CD4-positive, alpha-beta T cell treated with Interleukin-4 for 1 hour (primary cell): Measurements from ENCODE around the gene CD81.

Source experiments
- DNase-seq, 2 donors: peaks; one replicate each; pipeline ENCODE4 v3.0.0-alpha.2; 2020 to 2022

The CD81 gene

GRCh38 chr11:2408671-2409070 is 31.6 kb downstream of the CD81 start:
- DNase-seq: no peak

- no peak for DNase-seq
These were observed 32.0 kb downstream of the CD81 start for GRCh38 chr11:2409126-2409525.

GRCh38 chr11:2409611-2410468 is 32.7 kb downstream of the CD81 start:
- no peak for DNase-seq

- no peak for DNase-seq
These were observed 33.5 kb downstream of the CD81 start for GRCh38 chr11:2410616-2411015.

- DNase-seq: no peak
These were observed 34.6 kb downstream of the CD81 start for GRCh38 chr11:2411446-2412305.

GRCh38 chr11:2412323-2412722 is 35.2 kb downstream of the CD81 start:
- no peak for DNase-seq

- no peak for DNase-seq
These were observed 36.9 kb downstream of the CD81 start for GRCh38 chr11:2413742-2414579.

- no peak for DNase-seq
These were observed 37.5 kb downstream of the CD81 start for GRCh38 chr11:2414616-2415015.

GRCh38 chr11:2415171-2415570 is 38.1 kb downstream of the CD81 start:
- DNase-seq: no peak

- DNase-seq: no peak
These were observed 38.7 kb downstream of the CD81 start for GRCh38 chr11:2415601-2416380.

GRCh38 chr11:2416765-2417164 is 39.7 kb downstream of the CD81 start:
- DNase-seq: no peak

GRCh38 chr11:2417856-2418692 is 41.0 kb downstream of the CD81 start:
- no peak for DNase-seq

GRCh38 chr11:2418693-2419360 is 41.7 kb downstream of the CD81 start:
- DNase-seq: no peak

- peak; percentile 68 to 69 for DNase-seq
These were observed 42.8 kb downstream of the CD81 start for GRCh38 chr11:2419638-2420501.

- DNase-seq: peak; percentile 69 to 75
These were observed 43.6 kb downstream of the CD81 start for GRCh38 chr11:2420502-2421225.

GRCh38 chr11:2421226-2421994 is 44.3 kb downstream of the CD81 start:
- DNase-seq: no peak

- DNase-seq: no peak
These were observed 44.9 kb downstream of the CD81 start for GRCh38 chr11:2421996-2422395.
